HG03097 (cell line): ENCODE results near the gene DCT.
A peak's percentile ranks its signal among the peaks of the same experiment; 100 is the strongest.

Source experiments
- ATAC-seq: cut with Tn5 transposase; IDR thresholded peaks from one replicate; pipeline ENCODE4 v1.9.1; 2021; ENCODE audit not compliant: unreplicated experiment, low FRiP score

The DCT gene

DNA sequence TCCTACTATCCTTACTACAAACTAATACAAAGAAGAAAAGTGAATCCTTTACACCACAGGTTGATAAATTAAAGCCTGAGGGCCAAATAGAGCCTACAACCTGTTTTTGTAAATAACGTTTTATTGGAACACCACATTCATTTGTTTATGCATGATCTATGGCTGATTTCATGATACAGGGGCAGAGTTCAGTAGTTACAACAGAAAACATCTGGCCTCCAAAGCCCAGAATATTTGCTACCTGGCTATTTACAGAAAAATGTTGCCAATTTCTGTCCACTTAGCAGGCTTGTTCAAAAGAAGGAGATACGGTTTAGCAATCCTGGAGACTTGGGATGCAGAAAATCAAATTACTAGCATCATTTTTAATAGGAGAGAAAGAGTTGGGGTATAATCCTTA is 24.1 kb downstream of the DCT start:
- ATAC-seq: no peak

- no peak for ATAC-seq
Observed at GRCh38 chr13:94454906-94455305, 24.6 kb downstream of the DCT start.

GRCh38 chr13:94454334-94454733 is 25.1 kb downstream of the DCT start:
- no peak for ATAC-seq

GRCh38 chr13:94444826-94445225 is 34.7 kb downstream of the DCT start:
- ATAC-seq: no peak

GRCh38 chr13:94435604-94436226 is 43.8 kb downstream of the DCT start:
- ATAC-seq: peak; percentile 74

DNA sequence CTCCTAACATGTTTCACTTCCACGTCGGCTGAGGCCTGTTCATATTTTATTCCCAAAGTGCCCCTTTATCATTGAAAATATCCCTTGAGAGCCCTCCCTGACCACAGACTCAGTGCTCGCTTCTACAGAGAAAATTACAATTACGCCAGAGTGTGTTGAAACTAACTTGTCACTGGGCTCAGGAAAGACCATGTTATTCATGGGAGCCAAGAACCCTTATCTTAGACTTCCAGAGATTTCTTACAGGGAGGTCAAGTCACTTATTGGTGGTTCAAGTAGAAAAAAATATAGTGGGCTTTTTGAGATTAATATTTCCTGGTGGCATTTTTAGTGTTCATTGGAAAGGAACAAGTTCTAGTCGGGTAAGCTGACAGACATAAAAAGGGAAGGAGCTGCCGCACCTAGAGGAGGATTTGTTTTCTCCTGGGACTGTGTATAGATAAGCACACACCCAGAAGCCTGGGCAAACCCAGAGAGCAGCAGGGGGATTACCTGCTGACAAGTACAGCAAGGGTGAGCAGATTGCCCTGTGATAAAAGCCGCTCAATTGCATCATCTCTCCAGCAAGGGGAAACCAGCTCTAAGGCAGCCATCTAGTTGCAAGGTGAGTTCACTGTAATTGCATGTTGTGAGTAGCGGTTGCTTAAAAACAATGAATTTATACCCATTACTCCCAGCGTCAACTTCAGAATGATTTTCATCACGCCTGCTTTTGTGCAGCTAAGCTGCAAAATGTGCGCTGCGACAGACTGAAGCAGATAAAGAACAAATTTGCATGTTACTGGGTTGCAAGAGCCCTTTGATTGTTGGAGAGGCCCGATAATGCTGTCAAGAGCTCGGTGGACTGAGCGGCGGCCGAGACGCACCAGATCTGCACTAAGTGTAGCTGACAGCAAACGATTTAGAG is 46.2 kb downstream of the DCT start:
- no peak for ATAC-seq

GRCh38 chr13:94431987-94432386 is 47.5 kb downstream of the DCT start:
- ATAC-seq: no peak

GRCh38 chr13:94431574-94431973 is 47.9 kb downstream of the DCT start:
- no peak for ATAC-seq

GRCh38 chr13:94427313-94427953 is 52.0 kb downstream of the DCT start:
- no peak for ATAC-seq

- no peak for ATAC-seq
Observed at GRCh38 chr13:94419925-94420305, 59.6 kb downstream of the DCT start.

GRCh38 chr13:94419304-94419924 is 60.1 kb downstream of the DCT start:
- peak; percentile 66 for ATAC-seq

DNA sequence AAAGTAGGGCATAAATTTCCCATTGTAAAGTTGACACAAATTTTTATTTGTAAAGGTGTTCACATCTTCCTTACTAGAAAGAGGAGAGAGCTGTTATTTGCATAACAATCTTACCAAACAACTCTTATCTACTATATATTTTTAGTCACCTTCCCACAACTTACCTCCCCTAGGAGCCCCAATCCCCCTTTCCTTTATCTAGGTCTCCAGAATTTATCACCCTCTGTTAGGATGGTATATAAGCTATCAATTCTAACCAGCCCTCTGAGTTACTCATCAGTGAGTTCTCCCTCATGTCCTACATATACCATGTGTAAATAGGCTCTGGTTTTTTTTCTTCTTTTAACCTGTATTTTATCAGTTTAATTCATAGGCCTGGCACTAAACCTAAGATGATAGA is 62.2 kb downstream of the DCT start:
- no peak for ATAC-seq

DNA sequence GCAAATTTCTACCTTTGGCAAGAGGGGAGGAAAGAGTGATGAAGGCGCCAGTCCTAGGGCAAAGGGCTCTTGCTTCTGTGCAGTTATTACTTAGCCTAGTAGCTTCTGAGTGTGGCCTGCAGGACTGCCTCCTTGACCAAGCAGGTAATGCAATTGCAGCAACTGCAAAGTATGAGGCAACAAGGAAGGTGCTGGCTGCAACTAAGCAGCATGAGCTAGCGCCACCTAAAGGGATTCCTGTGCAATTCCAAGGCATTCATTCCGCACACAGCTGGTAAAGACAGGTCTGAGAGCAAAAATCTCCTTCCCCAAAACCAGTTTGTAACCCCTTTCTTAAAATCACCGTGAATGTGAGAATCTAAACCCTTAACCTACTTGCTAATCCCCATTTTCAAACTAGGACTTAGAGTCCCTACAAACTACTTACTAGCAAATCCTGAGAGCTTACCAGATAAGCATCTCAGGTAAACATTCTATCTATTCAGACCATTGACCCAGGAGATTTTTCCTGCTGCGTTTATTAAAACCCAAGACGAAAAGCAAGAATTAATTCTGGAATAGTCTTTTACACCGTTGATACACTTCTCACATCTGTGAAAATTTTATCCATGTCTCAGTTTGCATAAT is 62.9 kb downstream of the DCT start:
- ATAC-seq: no peak

GRCh38 chr13:94415500-94416237 is 63.8 kb downstream of the DCT start:
- no peak for ATAC-seq

DNA sequence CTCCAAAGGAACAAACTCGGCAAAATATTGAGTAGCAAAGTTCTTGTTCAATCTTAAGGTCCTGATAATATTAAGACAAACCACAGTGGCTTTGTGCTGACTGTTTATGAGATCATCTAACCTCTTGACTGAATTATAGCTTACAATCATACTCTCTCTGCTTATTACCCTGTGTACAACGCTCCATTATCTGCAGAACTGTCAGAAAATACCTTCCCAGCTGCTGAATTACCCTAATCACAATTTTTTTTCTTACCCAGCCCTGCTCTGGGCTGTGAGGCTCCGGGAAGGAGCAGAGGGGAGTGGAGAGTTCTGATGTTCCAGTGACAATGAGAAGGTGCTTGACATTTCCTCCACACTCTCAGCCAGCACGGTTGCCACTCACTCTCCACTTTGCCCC is 64.8 kb downstream of the DCT start:
- no peak for ATAC-seq

DNA sequence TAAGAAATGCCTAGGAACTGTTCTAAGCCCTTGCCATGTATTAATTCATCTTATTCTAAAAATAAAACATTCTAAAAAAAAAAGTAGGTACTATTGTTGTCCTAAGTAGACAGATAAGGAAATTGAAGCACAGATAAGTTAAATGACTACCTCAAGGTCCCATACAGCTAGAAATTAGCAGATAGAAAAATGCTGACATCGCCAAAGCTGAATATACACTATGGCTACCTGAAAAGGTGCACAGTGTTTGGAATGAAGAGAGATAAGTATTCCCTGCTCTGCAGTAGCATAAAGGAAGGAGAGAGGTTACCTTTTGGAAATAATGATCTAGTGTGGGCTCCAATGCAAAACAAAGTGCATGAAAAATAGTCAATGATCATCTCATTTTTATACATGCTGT is 65.3 kb downstream of the DCT start:
- no peak for ATAC-seq

- ATAC-seq: no peak
Observed at GRCh38 chr13:94413598-94413944, 65.9 kb downstream of the DCT start.

GRCh38 chr13:94412870-94413597 is 66.4 kb downstream of the DCT start:
- ATAC-seq: no peak

DNA sequence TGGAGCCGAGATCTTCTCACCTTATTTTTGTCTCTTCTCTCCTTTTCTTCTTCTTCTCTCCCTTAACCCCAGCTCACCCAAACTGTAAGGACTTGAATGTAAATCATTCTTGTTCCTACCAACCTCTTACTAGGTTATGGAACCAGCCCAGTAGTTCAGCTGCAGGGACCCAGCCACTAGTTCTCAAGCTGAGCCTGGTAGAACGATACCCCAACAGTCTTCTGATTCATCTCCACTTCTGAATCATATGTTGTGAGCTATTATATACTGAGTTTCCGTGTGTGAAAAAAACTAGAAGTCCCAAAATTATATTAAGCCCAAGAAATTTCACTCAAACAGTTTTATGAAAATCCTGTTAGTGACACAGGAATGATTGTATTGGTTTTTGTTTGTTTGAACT is 67.7 kb downstream of the DCT start:
- no peak for ATAC-seq
